GM19043 (cell line): Measurements from ENCODE around the gene ZMIZ1.

ENCODE experiments used
- ATAC-seq: cut with Tn5 transposase; IDR thresholded peaks from one replicate; pipeline ENCODE4 v1.9.1; 2021; ENCODE audit warnings: low read depth; ENCODE audit not compliant: unreplicated experiment

Gene ZMIZ1

GRCh38 chr10:79357180-79357579 lies 288.4 kb downstream of the ZMIZ1 start:
- no peak for ATAC-seq

GRCh38 chr10:79358811-79359210 lies 290.0 kb downstream of the ZMIZ1 start:
- no peak for ATAC-seq

- no peak for ATAC-seq
These were observed 291.2 kb downstream of the ZMIZ1 start for GRCh38 chr10:79359816-79360498.

- no peak for ATAC-seq
These were observed 292.0 kb downstream of the ZMIZ1 start for GRCh38 chr10:79360499-79361342.

GRCh38 chr10:79361726-79362397 lies 293.1 kb downstream of the ZMIZ1 start:
- ATAC-seq, result no peak
